HG03280 (cell line): ENCODE results near the gene COG2.
A peak's percentile ranks its signal among the peaks of the same experiment; 100 is the strongest.
"Not testable (repeated sequence)": the region's sequence is repeated elsewhere in the genome, so short reads cannot be mapped to it uniquely, and the experiment has no call there.

Experiments used
- ATAC-seq: cut with Tn5 transposase; IDR thresholded peaks from one replicate; pipeline ENCODE4 v1.9.1; 2021; ENCODE audit warnings: mild to moderate bottlenecking, moderate library complexity; ENCODE audit not compliant: unreplicated experiment

The COG2 gene

DNA sequence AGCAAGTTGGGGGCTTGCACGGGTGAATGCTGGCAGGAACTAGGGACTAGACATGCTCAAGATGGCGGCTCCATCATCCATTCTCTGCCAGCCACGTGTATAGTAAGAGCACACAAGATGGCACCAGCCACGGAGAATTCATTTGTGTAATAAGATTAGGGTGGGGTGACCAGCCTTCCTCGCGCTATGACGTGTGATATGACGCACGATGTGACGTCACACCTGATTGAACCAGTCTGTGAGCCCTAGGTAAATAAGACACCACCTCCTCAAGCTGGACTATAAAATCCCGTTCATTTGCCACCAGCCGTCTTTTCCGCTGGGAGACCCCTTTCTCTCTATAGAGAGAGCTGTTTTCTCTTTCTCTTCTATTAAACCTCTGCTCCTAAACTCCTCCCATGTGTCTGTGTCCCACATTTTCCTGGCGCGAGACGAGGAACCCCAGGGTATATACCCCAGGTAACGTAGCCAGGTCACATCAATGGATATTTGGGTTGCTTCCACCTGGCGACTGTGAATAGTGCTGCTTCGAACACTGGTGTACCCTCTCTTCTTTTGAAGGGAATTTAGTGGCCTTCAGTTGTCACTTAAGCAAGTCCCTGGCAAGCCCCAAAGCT, 18.1 kb upstream of the COG2 start:
- ATAC-seq, result no peak

DNA sequence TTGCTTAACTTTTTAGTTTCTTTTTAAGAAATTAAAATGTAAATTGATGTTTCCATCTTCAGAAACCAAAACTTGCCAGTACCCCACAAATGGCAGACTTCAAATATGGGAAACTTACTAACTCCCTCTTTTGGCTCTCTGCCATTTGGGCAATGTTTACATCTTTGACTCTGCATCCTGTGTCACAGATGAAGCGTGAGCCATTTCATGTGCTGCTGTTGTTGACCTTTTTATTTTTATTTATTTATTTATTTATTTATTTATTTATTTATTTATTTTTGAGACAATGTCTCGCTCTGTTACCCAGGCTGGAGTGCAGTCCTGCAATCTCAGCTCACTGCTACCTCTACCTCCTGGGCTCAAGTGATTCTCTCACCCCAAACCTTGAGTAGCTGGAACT, 16.0 kb upstream of the COG2 start:
- no peak for ATAC-seq

DNA sequence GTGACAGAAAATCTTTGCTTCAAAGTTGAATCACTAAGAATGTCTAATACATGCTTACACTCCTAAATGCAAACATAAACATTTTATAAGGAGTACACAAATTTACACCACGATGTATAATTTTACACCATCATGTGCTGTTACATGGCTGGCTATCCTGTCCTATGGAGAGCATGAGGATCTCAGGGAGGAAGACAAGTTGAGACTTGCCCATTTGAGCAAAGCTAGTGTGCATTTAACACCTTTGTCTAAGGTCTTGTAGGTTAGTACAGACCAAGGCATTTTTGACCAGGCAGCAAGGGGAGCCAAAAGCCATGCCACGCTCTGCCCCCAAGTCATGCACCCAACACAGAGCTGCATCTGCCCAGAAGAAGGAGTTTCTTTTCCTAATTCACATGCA, 14.5 kb upstream of the COG2 start:
- no peak for ATAC-seq

DNA sequence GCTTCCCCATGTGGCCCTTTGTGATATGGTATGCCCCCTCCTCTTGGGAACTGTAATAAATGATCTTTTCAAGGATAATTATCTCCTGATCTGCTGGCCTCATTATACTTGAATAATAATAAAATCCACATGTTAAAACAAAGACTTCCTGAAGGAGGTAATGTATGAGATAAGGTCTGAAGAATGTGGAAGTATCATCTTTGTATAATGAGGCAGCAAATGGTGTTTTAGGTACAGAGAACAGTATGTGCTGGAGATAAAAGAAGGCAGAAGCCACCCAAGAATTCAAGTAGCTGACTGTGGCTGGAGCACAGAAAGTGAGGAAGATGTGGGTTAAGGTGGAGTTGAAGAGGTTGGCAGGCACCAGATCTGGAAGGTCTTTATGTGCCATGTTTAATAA, 12.8 kb upstream of the COG2 start:
- no peak for ATAC-seq

DNA sequence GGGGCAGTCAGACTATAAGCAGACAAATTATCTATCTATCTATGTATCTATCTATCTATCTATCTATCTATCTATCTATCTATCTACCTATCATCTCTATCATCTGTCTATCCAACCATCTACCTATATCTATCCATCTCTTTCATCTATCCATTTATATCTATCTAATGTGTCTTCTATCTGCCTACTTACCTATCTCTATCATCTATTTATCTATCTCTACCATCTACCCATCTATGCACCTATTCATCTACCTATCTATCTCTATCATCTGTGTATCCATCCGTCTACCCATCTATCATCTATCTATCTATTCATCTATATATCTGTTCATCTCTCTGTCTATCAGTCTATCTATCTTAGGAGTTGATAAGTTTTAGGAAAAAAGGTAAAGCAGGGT, 10.8 kb upstream of the COG2 start:
- no peak for ATAC-seq

DNA sequence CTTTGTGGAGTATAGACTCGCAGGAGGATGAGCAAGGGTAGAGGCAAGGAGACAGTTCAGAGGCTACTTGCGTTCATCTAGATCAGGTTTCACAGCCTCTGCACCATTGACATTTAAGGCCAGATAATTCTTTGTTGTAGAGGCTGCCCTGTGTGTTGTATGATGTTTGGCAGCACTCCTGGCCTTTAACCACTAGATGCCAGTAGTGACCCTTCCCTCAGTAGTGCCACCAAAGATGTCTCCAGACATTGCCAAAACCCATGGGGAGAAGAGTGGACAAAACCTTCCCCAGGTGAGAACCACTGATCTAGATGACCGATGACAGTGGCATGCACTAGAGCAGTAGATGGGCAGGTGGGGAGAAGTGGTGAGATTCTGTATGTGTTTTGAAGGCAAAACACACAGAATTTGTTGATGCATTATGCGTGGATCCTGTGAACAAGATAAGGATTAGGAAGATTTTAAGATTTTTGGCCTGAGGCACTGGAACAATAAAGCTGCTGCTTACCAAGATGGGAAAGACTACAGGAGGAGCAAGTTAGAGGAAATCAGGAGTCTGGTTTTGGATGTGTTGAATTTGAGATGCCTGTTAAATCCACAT, 9.9 kb upstream of the COG2 start:
- no peak for ATAC-seq

DNA sequence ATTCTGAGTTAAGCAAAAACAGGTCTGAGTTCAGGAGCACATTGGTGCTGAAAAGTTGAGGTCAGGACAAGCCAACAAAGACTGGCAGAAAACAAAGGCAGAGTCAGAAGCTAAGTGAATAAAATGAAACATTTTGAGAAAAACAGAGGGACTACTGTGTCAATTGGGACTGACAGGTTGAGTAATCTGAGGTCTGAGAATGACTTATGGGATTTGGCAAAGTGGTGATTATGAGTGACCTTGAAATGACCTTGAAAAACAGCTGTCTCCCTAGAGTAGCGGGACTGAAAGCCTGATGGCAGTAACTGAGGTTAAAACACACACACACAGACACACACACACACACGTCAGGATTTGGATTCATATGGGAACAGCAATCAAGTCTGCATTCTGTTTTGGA, 8.8 kb upstream of the COG2 start:
- ATAC-seq, result no peak

DNA sequence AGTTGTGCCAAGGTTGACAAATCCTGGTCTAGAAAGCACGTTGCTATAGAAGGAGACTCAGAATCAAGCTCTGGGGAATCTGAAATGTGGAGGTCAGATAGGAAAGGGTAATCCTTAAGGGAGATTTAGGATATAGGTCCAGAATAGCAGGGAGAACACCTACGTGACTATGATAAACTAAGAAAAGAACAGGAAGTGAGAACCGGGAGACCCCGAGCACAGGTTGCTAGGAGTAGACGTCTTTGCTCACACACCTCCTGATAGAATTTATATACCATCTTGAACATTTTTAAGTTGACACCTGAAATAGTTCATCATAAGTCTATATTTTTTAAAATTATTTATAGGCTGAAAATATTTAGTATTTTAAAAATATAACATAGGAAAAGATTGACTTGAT, 7.9 kb upstream of the COG2 start:
- ATAC-seq, result no peak

DNA sequence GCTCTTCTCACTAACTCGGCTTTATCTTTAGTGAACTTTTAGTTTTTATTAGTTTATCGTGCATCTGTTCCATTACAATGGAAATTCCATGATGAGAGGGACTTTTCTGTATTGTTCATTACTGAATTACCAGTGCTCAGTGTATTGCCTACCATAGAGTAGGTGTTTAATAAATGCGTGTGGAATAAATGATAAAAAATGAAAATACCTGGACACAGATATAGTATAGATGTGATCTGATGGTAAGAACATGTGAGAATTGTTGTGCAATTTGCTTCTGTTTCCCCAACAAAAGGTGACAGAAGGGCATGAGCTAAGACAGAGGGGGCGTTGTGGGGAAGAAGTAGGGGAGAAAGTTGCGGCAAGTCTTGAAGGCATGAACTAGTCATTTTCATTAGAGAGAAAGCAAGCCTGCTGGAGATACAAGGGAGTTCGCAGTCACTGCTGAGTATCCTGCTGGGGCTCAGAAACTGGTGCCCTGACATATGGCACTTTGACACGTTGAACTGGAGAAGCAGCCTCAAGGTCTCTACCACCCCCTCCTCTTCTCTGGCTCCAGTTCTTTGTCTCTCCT, 5.6 kb upstream of the COG2 start:
- ATAC-seq, result no peak

DNA sequence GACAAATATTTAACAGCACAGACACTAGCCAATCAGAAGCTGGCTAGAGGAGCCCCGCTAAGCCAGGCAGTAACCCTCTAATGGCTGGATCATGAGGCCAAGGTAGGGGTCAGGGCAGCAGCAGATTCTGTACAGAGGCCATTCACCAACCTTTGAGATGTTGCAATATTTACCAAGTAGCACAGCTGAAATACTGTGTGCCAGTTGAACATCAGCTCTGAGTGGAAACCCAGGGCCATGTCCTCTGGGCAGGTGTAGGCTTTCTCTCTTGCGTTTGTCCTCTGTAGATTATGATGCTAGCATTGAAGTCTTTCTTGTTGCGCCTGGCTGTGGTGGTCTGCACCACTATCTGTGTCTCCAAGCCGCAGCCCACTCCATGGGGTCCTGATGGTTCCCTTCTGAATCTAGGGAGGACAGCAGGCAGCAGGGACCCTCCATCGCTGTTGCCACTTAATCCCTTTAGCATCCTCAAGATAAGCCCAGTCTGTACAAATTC, 2.5 kb upstream of the COG2 start:
- ATAC-seq, result no peak

DNA sequence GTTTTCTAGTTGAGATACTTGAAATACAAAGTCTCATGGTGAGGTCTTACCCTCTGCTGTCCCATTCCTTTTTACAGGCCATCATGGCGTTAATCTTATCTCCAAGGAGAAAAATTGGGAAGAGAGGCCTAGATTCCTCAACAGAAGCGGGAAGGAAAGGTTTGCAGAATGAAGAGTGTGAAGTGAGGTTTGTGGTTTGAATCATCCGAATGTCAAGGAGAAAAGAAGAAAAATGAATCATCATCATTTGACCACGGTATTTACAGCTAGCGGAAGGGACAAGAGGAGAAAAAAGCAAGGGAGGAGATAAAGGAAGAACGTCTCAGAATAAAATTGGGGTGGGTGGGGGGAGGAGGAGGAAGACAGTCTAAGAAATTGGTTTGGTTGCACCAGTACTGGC, 935 bp upstream of the COG2 start:
- no peak for ATAC-seq

DNA sequence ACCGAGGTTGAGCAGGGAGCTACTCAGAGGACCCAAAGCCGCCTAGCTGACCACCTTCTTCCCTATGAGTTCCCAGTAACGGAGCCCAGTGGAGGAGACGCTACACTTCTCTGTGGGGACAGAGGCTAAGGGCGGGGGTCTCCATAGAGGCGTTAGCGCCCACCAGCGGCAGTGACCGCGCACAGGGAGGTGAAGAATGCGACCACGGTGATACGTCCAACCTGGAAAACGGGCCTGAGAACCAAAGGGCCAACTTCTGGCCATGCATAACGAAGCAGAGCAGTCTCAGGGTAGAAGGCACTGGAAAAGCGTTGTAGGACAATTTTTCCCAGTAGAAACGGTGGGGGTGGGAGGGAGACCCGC, 400 bp upstream of the COG2 start:
- peak; percentile 0 for ATAC-seq

DNA sequence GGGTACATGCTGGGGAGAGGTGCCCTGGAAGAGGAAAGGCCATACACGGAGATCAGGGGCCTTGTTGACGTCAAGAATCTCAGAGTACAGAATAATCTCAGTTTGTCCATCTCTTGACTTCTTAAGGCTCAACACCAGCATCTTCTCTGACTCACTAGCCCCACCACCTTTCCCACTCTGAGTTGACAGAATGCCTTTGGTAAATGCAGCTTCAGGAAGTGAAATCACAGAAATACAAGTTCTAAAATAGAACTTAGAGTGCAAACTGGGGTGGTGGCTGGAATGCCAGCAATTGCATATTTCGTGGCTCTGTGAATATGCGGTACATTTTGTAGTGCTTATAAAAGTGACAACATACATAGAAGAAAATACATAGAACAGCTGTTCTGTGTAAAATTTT, 1.6 kb downstream of the COG2 start:
- ATAC-seq, result no peak

DNA sequence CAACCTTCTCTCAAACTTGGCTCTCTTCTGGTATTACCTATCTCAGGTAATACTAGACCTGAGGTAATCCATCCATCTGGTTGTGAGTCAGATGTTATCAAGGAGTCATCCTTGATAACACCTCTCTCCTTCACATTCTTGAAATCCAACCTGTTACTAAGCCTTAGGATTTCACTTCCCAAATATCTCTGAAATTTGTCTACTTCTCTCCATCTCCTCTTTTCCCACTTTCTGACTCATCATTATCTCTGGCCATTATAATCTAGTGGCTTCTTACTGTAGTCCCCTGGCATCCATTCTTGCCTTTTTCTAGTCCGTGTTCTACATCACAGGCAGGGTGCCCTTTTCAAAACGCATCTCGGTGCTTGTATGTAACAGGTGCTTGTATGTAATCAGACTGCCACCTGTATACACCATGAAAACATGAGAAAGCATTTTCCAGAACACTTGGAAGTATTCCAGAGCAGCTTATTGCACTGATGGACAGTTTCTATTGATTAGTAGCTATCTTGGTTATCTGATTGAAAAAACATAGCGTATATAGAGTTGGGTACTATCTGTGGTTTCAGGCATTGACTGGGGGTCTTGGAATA, 4.5 kb downstream of the COG2 start:
- ATAC-seq, result no peak

DNA sequence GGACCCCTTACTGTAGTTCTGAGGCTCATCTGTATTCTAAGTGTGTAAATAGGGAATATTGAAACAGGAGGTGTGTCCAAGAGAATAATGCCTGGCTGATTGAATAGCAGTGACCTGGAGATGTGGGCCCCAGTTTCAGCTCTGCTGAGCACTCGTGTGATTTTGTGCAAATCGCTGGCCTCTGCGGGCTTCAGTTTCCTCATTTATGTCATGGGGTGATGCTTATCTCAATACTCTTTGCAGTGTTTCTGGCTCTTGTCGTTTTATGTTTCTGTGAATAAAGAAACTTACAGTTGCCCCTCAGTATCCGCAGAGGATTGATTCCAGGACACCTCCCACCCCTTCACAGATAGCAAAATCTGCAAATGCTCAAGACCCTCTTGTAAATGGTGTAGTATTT, 5.0 kb downstream of the COG2 start:
- ATAC-seq, result no peak

DNA sequence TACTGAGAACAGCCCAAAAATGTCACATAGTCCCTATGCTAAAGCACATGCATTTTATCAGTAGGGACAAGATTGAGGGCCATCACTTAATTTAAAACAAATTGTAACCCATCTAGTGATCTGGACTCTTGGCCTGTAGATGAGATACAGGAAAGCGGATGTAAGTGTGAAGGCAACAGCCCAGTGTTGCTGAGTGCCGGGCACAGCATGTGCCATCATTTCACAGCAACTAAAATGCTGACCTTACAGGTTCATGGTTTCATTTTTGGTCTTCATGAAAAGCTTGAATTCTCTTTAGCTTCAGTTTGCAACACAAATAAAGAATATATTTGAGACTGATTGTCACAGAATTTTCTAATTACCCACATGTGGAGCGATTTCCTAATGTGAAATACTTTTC, 5.8 kb downstream of the COG2 start:
- ATAC-seq, result no peak

DNA sequence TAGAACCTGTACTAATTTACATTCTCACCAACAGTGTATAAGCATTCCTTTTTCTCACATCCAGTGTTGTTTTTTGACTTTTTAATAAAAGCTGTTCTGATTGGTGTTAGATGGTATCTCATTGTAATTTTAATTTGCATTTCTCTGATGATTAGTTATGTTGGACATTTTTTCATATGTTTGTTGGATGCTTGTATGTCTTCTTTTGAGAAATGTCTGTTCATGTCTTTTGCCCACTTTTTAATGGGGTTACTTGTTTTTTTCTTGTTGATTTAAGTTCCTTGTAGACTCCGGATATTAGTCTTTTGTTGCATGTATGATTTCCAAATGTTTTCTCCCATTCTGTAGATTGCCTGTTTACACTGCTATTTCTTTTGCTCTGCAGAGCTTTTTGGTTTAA, 8.0 kb downstream of the COG2 start:
- ATAC-seq, result no peak

DNA sequence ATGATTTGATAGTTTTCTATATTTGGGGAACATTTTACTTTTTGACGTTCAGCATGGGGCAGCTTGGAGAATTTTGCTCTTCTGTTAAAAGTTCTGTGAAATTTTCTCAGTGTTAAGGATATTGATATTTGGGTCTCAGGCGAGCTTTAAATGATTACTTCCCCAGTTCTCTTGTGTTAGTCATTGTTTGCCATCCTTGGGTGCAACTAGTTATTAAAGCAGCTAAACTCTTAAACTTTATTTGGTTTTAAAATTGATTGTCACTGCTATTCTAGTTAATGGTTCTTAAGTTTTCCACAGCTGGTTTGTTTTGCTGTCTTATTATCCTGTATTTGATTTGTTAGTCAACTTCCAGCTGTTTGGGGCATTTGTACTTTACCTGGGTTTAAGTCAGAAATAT, 9.0 kb downstream of the COG2 start:
- ATAC-seq, result no peak

DNA sequence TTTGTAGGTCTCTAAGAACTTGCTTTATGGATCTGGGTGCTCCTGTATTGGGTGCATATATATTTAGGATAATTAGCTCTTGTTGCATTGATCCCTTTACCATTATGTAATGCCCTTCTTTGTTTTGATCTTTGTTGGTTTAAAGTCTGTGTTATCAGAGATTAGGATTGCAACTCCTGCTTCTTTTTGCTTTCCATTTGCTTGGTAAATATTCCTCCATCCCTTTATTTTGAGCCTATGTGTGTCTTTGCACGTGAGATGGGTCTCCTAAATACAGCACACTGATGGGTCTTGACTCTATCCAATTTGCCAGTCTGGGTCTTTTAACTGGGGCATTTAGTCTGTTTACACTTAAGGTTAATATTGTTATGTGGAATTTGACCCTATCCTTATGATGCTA, 14.4 kb downstream of the COG2 start:
- not testable (repeated sequence) for ATAC-seq

DNA sequence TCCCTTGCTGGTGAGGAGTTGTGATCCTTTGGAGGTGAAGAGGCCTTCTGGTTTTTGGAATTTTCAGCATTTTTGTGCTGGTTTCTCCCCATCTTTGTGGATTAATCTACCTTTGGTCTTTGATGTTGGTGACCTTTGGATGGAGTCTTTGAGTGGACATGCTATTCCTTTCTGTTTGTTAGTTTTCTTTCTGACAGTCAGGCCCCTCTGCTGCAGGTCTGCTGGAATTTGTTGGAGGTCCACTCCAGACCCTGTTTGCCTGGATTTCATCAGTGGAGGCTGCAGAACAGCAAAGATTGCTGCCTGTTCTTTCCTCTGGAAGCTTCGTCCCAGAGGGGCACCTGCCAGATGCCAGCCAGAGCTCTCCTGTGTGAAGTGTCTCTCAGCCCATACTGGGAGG, 15.8 kb downstream of the COG2 start:
- ATAC-seq, result not testable (repeated sequence)

DNA sequence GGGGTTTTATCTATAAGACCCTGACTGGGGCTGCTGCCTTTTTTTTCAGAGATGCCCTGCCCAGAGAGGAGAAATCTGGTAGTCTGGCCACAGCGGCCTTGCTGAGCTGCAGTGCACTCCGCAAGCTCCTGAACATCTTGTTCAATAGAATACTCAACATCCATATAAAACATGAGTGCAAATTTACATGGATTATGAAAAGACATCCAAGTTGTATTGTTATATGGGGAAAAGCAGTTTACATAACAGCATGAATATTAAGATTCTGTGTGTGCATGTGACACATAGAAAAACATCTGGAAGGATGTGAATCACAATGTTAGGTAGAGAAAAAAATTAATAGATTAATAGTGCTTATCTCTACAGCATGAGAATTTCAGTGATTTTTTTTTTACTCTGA, 16.4 kb downstream of the COG2 start:
- no peak for ATAC-seq

DNA sequence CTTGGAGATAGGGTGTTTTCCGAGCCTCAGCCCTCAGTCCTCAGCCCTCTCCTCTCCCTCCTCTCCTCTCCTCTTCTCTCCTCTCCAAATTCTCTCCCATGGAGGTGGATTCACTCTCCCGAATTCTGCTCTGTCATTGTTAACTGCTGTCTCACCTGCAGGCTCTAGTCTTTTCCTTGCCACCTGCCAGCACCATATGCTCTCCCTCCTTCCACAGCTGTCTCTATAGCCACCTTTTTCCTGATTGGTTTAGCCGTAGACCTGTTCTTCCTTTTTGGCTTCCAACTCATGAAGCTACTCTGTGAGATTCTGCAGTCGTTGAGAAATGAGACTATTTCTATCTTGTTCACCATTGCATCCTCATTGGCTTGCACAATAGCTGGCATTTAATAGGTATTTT, 19.7 kb downstream of the COG2 start:
- no peak for ATAC-seq
